Measurements from ENCODE around the gene BSDC1. TPM values are rescaled to one million over a fixed set of nuclear protein-coding genes. Genes with fewer than 3 reads are reported as not detected.

Gene BSDC1
- total RNA-seq, 2 donors from 2014 or later, result 78.3 to 248 TPM

DNA sequence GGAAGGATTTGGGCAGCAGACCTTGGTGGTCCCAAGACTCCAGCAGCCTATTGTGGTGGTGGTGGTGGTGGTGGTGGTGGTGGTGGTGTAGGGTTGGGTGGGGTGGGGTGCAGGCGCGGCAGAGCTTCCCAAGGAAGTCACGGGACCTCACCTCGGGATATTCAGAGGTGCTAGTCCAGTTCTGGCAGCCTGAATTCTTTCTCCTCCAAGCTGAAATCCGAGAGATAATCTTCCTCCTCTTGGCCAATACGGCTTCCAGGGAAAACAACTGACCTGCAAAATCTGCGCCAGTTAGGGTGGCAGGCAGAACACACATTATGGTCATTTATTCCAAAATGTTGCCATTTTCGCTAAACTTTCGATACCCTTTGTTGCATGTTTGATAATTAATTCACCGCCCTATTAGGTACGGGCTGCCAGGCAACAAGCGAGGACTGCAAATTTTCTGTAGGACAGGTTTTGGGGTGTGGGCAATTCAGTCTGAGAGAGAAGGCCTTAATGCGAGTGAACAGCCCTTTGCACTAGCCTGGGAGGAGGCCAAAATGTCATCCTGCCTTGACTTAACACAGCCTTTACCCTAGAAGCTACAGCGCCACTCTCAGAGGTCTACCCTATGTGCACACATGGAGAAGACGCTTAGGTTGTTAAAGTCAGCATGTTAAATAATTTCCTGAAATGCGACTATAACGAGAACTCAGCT lies 33.2 kb upstream of the BSDC1 start:
- H3K36me3 ChIP-seq, result no peaks in the 10 kb centered on the region
- peaks cover 5% of the 10 kb centered on the region for H3K4me1 ChIP-seq (replicated peaks)
- WGBS, result 43% methylated on average over 17 of the region's 17 CpGs
- peak; percentile 34 for DNase-seq (ENCODE audit: low spot score)
- no peaks in the 10 kb centered on the region for H3K9me3 ChIP-seq
- no peaks in the 10 kb centered on the region for H3K27me3 ChIP-seq (replicated peaks; ENCODE audit: insufficient read depth)
- TF ChIP-seq POLR2AphosphoS5 (IDR thresholded peaks at IDR 0.05), result no peak
- TF ChIP-seq, protein P1, sequence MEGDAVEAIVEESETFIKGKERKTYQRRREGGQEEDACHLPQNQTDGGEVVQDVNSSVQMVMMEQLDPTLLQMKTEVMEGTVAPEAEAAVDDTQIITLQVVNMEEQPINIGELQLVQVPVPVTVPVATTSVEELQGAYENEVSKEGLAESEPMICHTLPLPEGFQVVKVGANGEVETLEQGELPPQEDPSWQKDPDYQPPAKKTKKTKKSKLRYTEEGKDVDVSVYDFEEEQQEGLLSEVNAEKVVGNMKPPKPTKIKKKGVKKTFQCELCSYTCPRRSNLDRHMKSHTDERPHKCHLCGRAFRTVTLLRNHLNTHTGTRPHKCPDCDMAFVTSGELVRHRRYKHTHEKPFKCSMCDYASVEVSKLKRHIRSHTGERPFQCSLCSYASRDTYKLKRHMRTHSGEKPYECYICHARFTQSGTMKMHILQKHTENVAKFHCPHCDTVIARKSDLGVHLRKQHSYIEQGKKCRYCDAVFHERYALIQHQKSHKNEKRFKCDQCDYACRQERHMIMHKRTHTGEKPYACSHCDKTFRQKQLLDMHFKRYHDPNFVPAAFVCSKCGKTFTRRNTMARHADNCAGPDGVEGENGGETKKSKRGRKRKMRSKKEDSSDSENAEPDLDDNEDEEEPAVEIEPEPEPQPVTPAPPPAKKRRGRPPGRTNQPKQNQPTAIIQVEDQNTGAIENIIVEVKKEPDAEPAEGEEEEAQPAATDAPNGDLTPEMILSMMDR (IDR thresholded peaks at IDR 0.05), result no peak
- TF ChIP-seq POLR2A (IDR thresholded peaks at IDR 0.05), result no peak
- intact Hi-C loops (cut with DNase I), result no loop called here
- H3K27ac ChIP-seq, result peak overlapping the region; percentile 34 to 38
- peak overlapping the region; percentile 25 to 37 for H3K4me3 ChIP-seq

GRCh38 chr1:32426489-32427255 lies 32.4 kb upstream of the BSDC1 start:
- 2% methylated on average over 36 of the region's 36 CpGs for WGBS
- Histone ChIP-seq H3K36me3 (no peaks in the 10 kb centered on the region), H3K27ac (peak overlapping the region; percentile 34 to 38), H3K4me3 (peak overlapping the region; percentile 25 to 37), H3K27me3 (replicated peaks; ENCODE audit: insufficient read depth) (no peaks in the 10 kb centered on the region), H3K4me1 (replicated peaks) (peaks cover 5% of the 10 kb centered on the region), H3K9me3 (no peaks in the 10 kb centered on the region)
- intact Hi-C loops (cut with DNase I), result no loop called here
- DNase-seq (ENCODE audit: low spot score), result peak; percentile 65
- no peak for TF ChIP-seq POLR2A (IDR thresholded peaks at IDR 0.05)
- no peak for TF ChIP-seq POLR2AphosphoS5 (IDR thresholded peaks at IDR 0.05)
- TF ChIP-seq, protein P1 (IDR thresholded peaks at IDR 0.05), result no peak

- DNase-seq (ENCODE audit: low spot score), result no peak
- Histone ChIP-seq H3K36me3 (no peaks in the 10 kb centered on the region), H3K27me3 (replicated peaks; ENCODE audit: insufficient read depth) (no peaks in the 10 kb centered on the region), H3K9me3 (no peaks in the 10 kb centered on the region), H3K27ac (no peak overlapping the region), H3K4me1 (replicated peaks) (peaks cover 5% of the 10 kb centered on the region), H3K4me3 (no peak overlapping the region)
- intact Hi-C loops (cut with DNase I), result no loop called here
- TF ChIP-seq POLR2AphosphoS5 (IDR thresholded peaks at IDR 0.05) (no peak), POLR2A (IDR thresholded peaks at IDR 0.05) (no peak)
- TF ChIP-seq, protein P1 (IDR thresholded peaks at IDR 0.05), result no peak
- 88% methylated on average over 1 of the region's 1 CpG for WGBS
Observed at GRCh38 chr1:32421775-32422174, 27.5 kb upstream of the BSDC1 start.

GRCh38 chr1:32414186-32414886 lies 20.1 kb upstream of the BSDC1 start:
- no peak for DNase-seq (ENCODE audit: low spot score)
- no peaks in the 10 kb centered on the region for H3K36me3 ChIP-seq
- intact Hi-C loops (cut with DNase I), result no loop called here
- no peak overlapping the region for H3K27ac ChIP-seq
- no peaks in the 10 kb centered on the region for H3K4me1 ChIP-seq (replicated peaks)
- H3K27me3 ChIP-seq (replicated peaks; ENCODE audit: insufficient read depth), result no peaks in the 10 kb centered on the region
- no peak overlapping the region for H3K4me3 ChIP-seq
- TF ChIP-seq POLR2A (IDR thresholded peaks at IDR 0.05) (no peak), POLR2AphosphoS5 (IDR thresholded peaks at IDR 0.05) (no peak)
- TF ChIP-seq, protein P1 (IDR thresholded peaks at IDR 0.05), result no peak
- WGBS, result 89% methylated on average over 8 of the region's 8 CpGs
- no peaks in the 10 kb centered on the region for H3K9me3 ChIP-seq

Measured in prostate gland (tissue), 2 donors.